ENCODE data around the gene BMP3.

BMP3 gene

GRCh38 chr4:81061344-81061730, 30.8 kb downstream of the BMP3 start:
- no peak for ATAC-seq (ENCODE audit: low read depth)
- Mint-ChIP-seq H3K4me1 (no peaks in the 10 kb centered on the region), H3K27me3 (peaks cover 4% of the 10 kb centered on the region), H3K36me3 (no peaks in the 10 kb centered on the region), H3K27ac (no peak overlapping the region), H3K9me3 (no peaks in the 10 kb centered on the region), H3K4me3 (no peak overlapping the region)
- no peak for DNase-seq (ENCODE audit: low spot score in 2 of 2)

GRCh38 chr4:81062001-81062400, 31.5 kb downstream of the BMP3 start:
- no peak overlapping the region for H3K4me3 Mint-ChIP-seq
- DNase-seq (ENCODE audit: low spot score in 2 of 2) (no peak), ATAC-seq (ENCODE audit: low read depth) (no peak)
- no peaks in the 10 kb centered on the region for H3K4me1 Mint-ChIP-seq
- peaks cover 4% of the 10 kb centered on the region for H3K27me3 Mint-ChIP-seq
- H3K36me3 Mint-ChIP-seq: no peaks in the 10 kb centered on the region
- H3K27ac Mint-ChIP-seq: no peak overlapping the region
- H3K9me3 Mint-ChIP-seq: no peaks in the 10 kb centered on the region

DNA sequence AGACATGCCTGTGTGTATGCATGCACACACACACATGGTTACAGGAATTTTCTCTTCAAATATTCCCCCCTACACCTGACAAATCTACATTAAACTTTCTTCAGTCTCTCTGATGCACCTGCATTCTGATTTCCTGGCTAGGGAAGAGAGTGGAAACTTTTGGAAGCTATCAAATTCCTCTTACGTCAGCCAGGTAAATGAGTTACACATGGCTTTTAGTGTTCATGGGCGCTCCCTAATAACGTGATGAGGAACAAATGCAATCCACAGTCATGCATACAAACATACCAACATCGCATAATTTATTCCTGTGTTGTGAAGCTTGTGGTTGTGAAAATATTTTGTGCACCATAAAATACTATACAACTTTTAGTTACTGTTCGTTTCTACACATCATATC, 34.9 kb downstream of the BMP3 start:
- Mint-ChIP-seq H3K27ac (no peak overlapping the region), H3K4me3 (no peak overlapping the region), H3K4me1 (peaks cover 2% of the 10 kb centered on the region), H3K27me3 (peaks cover 7% of the 10 kb centered on the region), H3K9me3 (no peaks in the 10 kb centered on the region), H3K36me3 (no peaks in the 10 kb centered on the region)
- ATAC-seq (ENCODE audit: low read depth): no peak
- DNase-seq (ENCODE audit: low spot score in 2 of 2): no peak

DNA sequence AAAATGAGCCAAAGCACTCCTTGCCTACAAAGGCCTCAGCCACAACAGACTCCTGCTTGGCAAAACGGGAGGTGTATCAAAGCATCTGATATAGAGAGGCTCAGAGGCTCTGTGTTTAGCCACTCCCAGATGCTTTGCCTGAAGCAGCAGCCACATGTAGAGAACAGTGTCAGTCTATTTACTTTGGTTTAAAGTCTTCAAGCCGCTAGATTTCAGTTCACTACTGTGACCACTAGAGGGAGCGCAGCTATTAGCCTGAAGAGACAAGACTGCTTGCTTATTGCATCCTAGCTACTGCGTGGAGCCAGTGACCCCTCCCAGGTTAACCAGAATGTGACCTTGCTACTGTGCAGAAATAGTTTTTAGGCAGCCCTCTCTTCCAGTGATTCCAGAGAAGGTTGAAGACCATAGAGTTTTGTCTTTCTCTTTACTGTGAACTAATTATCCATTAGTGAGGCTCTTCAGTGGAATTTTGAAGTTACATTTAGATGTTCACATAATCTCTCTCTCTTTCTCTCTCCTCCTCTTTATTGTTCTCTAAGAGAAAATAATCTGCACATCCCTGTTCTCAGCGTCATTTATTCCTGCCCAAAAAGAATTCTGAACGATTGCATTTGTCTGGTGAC, 39.3 kb downstream of the BMP3 start:
- Mint-ChIP-seq H3K9me3 (no peaks in the 10 kb centered on the region), H3K27ac (no peak overlapping the region), H3K27me3 (peaks cover 3% of the 10 kb centered on the region), H3K36me3 (no peaks in the 10 kb centered on the region), H3K4me1 (peaks cover 2% of the 10 kb centered on the region), H3K4me3 (no peak overlapping the region)
- DNase-seq (ENCODE audit: low spot score in 2 of 2) (peak; percentile 49 to 59), ATAC-seq (ENCODE audit: low read depth) (peak; percentile 85)

- Mint-ChIP-seq H3K4me3 (no peak overlapping the region), H3K27ac (no peak overlapping the region), H3K27me3 (peaks cover 4% of the 10 kb centered on the region), H3K36me3 (no peaks in the 10 kb centered on the region), H3K9me3 (no peaks in the 10 kb centered on the region), H3K4me1 (peaks cover 2% of the 10 kb centered on the region)
- DNase-seq (ENCODE audit: low spot score in 2 of 2) (no peak), ATAC-seq (ENCODE audit: low read depth) (no peak)
Measured at GRCh38 chr4:81071013-81071412, 40.5 kb downstream of the BMP3 start.

DNA sequence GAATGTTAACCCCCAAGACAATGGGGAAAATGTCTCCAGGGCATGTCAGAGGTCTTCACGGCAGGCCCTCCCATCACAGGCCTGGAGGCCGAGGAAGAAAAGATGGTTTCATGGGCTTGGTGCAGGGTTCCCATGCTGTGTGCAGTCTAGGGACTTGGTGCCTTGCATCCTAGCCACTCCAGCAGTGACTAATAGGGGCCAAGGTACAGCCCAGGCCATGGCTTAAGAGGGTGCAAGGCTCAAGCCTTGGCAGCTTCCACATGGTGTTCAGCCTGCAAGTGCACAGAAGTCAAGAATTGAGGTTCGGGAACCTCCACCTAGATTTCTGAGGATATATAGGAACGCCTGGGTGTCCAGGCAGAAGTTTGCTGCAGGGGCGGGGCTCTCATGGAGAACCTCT, 50.6 kb downstream of the BMP3 start:
- H3K4me3 Mint-ChIP-seq: no peak overlapping the region
- no peak for ATAC-seq (ENCODE audit: low read depth)
- no peak for DNase-seq (ENCODE audit: low spot score in 2 of 2)
- peaks cover 2% of the 10 kb centered on the region for H3K9me3 Mint-ChIP-seq
- no peaks in the 10 kb centered on the region for H3K4me1 Mint-ChIP-seq
- H3K27ac Mint-ChIP-seq: no peak overlapping the region
- peaks cover 3% of the 10 kb centered on the region for H3K36me3 Mint-ChIP-seq
- peaks cover 9% of the 10 kb centered on the region for H3K27me3 Mint-ChIP-seq

DNA sequence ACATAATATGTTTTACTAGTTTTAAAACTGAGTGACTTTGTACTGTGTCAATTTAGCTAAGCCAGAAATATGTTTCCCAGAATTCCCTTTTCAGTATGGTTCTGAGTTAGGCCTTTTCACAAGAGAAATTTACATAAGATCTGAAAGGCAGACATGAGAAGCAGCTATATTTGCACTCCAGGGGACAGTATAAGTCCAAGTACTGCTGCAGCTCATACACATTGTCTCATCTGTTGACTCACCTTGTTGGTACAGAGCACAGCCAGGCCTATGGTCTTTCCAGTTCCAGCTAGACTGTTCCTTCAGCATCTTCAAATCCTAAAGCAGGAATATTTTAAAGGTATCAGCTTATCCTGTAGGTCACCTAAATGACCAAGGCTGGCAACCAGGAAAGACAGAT, 53.5 kb downstream of the BMP3 start:
- no peak overlapping the region for H3K27ac Mint-ChIP-seq
- peaks cover 2% of the 10 kb centered on the region for H3K9me3 Mint-ChIP-seq
- peaks cover 7% of the 10 kb centered on the region for H3K27me3 Mint-ChIP-seq
- H3K36me3 Mint-ChIP-seq: peaks cover 3% of the 10 kb centered on the region
- DNase-seq (ENCODE audit: low spot score in 2 of 2): no peak
- no peak for ATAC-seq (ENCODE audit: low read depth)
- H3K4me1 Mint-ChIP-seq: no peaks in the 10 kb centered on the region
- no peak overlapping the region for H3K4me3 Mint-ChIP-seq

DNA sequence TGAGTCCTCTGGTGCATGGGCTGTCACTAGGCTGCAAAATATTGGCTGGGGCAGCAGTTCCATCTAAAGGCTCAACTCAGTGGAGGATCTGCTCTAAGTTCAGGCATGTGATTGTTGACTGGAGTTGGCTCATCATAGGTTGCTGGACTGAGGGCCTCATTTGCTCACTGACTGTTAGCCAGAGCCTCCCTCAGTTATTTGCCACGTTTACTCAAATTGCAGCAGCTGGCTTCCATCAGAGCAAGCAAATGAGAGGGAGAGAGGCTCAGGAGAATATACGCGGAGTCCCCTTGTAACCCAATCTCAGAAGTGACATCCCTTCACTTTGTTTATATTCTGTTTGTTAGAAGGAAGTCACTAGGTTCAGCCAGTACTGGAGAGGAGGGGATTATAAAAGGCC, 54.1 kb downstream of the BMP3 start:
- no peaks in the 10 kb centered on the region for H3K4me1 Mint-ChIP-seq
- peaks cover 3% of the 10 kb centered on the region for H3K36me3 Mint-ChIP-seq
- peaks cover 7% of the 10 kb centered on the region for H3K27me3 Mint-ChIP-seq
- DNase-seq (ENCODE audit: low spot score in 2 of 2) (no peak), ATAC-seq (ENCODE audit: low read depth) (no peak)
- H3K4me3 Mint-ChIP-seq: no peak overlapping the region
- no peak overlapping the region for H3K27ac Mint-ChIP-seq
- peaks cover 2% of the 10 kb centered on the region for H3K9me3 Mint-ChIP-seq

- no peak for DNase-seq (ENCODE audit: low spot score in 2 of 2)
- H3K27me3 Mint-ChIP-seq: peaks cover 4% of the 10 kb centered on the region
- H3K36me3 Mint-ChIP-seq: peaks cover 3% of the 10 kb centered on the region
- H3K4me3 Mint-ChIP-seq: no peak overlapping the region
- ATAC-seq (ENCODE audit: low read depth): no peak
- no peaks in the 10 kb centered on the region for H3K4me1 Mint-ChIP-seq
- H3K9me3 Mint-ChIP-seq: peaks cover 2% of the 10 kb centered on the region
- H3K27ac Mint-ChIP-seq: no peak overlapping the region
Measured at GRCh38 chr4:81085291-81085690, 54.8 kb downstream of the BMP3 start.

GRCh38 chr4:81085979-81086378, 55.5 kb downstream of the BMP3 start:
- H3K9me3 Mint-ChIP-seq: peaks cover 2% of the 10 kb centered on the region
- no peak for DNase-seq (ENCODE audit: low spot score in 2 of 2)
- H3K27me3 Mint-ChIP-seq: no peaks in the 10 kb centered on the region
- H3K36me3 Mint-ChIP-seq: no peaks in the 10 kb centered on the region
- no peaks in the 10 kb centered on the region for H3K4me1 Mint-ChIP-seq
- H3K27ac Mint-ChIP-seq: no peak overlapping the region
- H3K4me3 Mint-ChIP-seq: no peak overlapping the region
- ATAC-seq (ENCODE audit: low read depth): no peak

GRCh38 chr4:81093720-81094401, 63.4 kb downstream of the BMP3 start:
- Mint-ChIP-seq H3K27ac (no peak overlapping the region), H3K4me1 (no peaks in the 10 kb centered on the region), H3K4me3 (no peak overlapping the region), H3K9me3 (no peaks in the 10 kb centered on the region), H3K36me3 (no peaks in the 10 kb centered on the region), H3K27me3 (peaks cover 5% of the 10 kb centered on the region)
- DNase-seq (ENCODE audit: low spot score in 2 of 2) (no peak), ATAC-seq (ENCODE audit: low read depth) (no peak)

DNA sequence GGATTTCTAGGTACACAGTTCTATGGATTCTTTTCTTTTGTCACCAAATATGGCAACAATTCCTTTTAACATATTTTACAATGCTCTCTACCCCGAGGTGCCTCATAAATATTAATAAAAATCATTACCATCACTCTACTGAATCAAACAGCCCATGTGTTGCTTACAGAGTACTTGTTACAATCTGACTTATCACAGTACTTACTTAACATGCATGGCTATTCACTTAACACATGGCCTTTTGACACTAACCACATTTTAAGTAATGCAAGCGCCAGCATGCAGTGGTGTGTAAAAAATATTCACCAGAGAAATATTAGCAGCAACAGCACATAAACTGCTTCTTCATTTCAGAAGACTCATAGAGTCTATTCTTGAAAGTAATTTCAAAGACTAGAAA, 64.9 kb downstream of the BMP3 start:
- Mint-ChIP-seq H3K4me3 (no peak overlapping the region), H3K27ac (no peak overlapping the region), H3K27me3 (peaks cover 7% of the 10 kb centered on the region), H3K4me1 (no peaks in the 10 kb centered on the region), H3K9me3 (no peaks in the 10 kb centered on the region), H3K36me3 (no peaks in the 10 kb centered on the region)
- DNase-seq (ENCODE audit: low spot score in 2 of 2) (no peak), ATAC-seq (ENCODE audit: low read depth) (no peak)

DNA sequence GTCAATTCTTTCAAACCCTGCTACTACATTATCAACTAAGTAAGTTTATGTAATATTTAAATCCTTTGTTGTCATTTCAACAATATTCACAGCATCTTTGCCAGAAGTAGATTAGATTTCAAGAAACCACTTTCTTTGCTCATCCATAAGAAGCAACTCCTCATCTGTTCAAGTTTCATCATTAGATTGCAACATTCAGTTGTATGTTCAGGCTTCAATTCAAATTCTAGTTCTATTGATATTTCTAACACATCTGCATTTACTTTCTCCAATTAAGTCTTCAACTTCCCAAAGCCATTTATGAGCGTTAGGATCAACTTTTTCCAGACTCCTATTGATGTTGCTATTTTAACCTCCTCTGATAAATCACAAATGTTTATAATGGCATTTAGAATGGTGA, 66.1 kb downstream of the BMP3 start:
- DNase-seq (ENCODE audit: low spot score in 2 of 2): no peak

GRCh38 chr4:81102107-81102506, 71.6 kb downstream of the BMP3 start:
- no peak for DNase-seq (ENCODE audit: low spot score in 2 of 2)

More for the DNA sequence above, 66.1 kb downstream of the BMP3 start:
- no peaks in the 10 kb centered on the region for H3K4me1 Mint-ChIP-seq
- H3K4me3 Mint-ChIP-seq: no peak overlapping the region
- H3K27me3 Mint-ChIP-seq: peaks cover 7% of the 10 kb centered on the region
- H3K36me3 Mint-ChIP-seq: no peaks in the 10 kb centered on the region
- H3K9me3 Mint-ChIP-seq: no peaks in the 10 kb centered on the region
- no peak overlapping the region for H3K27ac Mint-ChIP-seq
- no peak for ATAC-seq (ENCODE audit: low read depth)

DNA sequence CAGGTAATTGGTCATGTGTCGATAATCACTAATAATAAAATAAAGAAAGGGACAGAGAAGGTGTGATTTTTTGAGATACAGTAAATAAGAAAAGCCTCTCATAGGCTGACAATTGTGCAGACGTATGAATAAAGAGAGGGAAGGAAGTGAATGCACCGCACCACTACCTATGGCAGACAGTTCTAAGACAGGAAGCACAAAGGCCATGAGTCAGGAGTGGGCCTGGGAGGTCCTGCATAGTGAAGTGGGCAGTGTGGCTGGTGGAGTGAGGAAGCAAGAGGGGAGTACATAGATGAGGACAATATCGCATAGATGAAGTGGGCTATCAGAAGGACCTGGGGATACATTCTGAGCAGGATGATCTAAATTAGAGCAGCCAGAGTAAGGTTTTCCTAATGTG, 75.6 kb downstream of the BMP3 start:
- peaks cover 2% of the 10 kb centered on the region for H3K36me3 Mint-ChIP-seq
- H3K4me1 Mint-ChIP-seq: peaks cover 2% of the 10 kb centered on the region
- no peak overlapping the region for H3K4me3 Mint-ChIP-seq
- no peak overlapping the region for H3K27ac Mint-ChIP-seq
- ATAC-seq (ENCODE audit: low read depth) (peak; percentile 58), DNase-seq (ENCODE audit: low spot score in 2 of 2) (no peak)
- peaks cover 2% of the 10 kb centered on the region for H3K27me3 Mint-ChIP-seq
- H3K9me3 Mint-ChIP-seq: peaks cover 2% of the 10 kb centered on the region

More at GRCh38 chr4:81102107-81102506, 71.6 kb downstream of the BMP3 start:
- Mint-ChIP-seq H3K4me3 (no peak overlapping the region), H3K36me3 (peaks cover under 1% of the 10 kb centered on the region), H3K4me1 (peaks cover 2% of the 10 kb centered on the region), H3K27ac (no peak overlapping the region), H3K9me3 (peaks cover under 1% of the 10 kb centered on the region), H3K27me3 (peaks cover 2% of the 10 kb centered on the region)
- ATAC-seq (ENCODE audit: low read depth): no peak

Measured in memory B cell (primary cell).